Activated CD4-positive, alpha-beta T cell treated with anti-CD3 and anti-CD28 coated beads, Interleukin-2, amount 50 U/mL, for 48 hours (primary cell): ENCODE data around the gene DTNBP1.

Source experiments
- DNase-seq, 2 experiments: peaks; one replicate each; pipeline ENCODE4 v3.0.0-alpha.2; 2020

DTNBP1 gene

GRCh38 chr6:15512126-15512525, 150.7 kb downstream of the DTNBP1 start:
- no peak for DNase-seq

- DNase-seq, result no peak
Observed at GRCh38 chr6:15511248-15512125, 151.3 kb downstream of the DTNBP1 start.

GRCh38 chr6:15510536-15511247, 152.1 kb downstream of the DTNBP1 start:
- DNase-seq, result no peak

GRCh38 chr6:15510121-15510520, 152.7 kb downstream of the DTNBP1 start:
- DNase-seq, result no peak

GRCh38 chr6:15509335-15509933, 153.4 kb downstream of the DTNBP1 start:
- no peak for DNase-seq

GRCh38 chr6:15508931-15509330, 153.9 kb downstream of the DTNBP1 start:
- no peak for DNase-seq

GRCh38 chr6:15508441-15508871, 154.4 kb downstream of the DTNBP1 start:
- DNase-seq, result no peak

GRCh38 chr6:15507746-15508145, 155.1 kb downstream of the DTNBP1 start:
- no peak for DNase-seq

- no peak for DNase-seq
Observed at GRCh38 chr6:15507221-15507620, 155.6 kb downstream of the DTNBP1 start.

- DNase-seq, result no peak
Observed at GRCh38 chr6:15506066-15506465, 156.8 kb downstream of the DTNBP1 start.

- DNase-seq, result no peak
Observed at GRCh38 chr6:15505463-15505918, 157.3 kb downstream of the DTNBP1 start.

GRCh38 chr6:15504581-15505350, 158.1 kb downstream of the DTNBP1 start:
- DNase-seq, result no peak

GRCh38 chr6:15504040-15504495, 158.8 kb downstream of the DTNBP1 start:
- no peak for DNase-seq

- no peak for DNase-seq
Observed at GRCh38 chr6:15503346-15503680, 159.5 kb downstream of the DTNBP1 start.

- DNase-seq, result no peak
Observed at GRCh38 chr6:15502446-15503345, 160.1 kb downstream of the DTNBP1 start.

GRCh38 chr6:15501826-15502445, 160.9 kb downstream of the DTNBP1 start:
- DNase-seq, result no peak

- no peak for DNase-seq
Observed at GRCh38 chr6:15500901-15501825, 161.7 kb downstream of the DTNBP1 start.

GRCh38 chr6:15500078-15500740, 162.6 kb downstream of the DTNBP1 start:
- DNase-seq, result no peak

- DNase-seq, result no peak
Observed at GRCh38 chr6:15499591-15499990, 163.2 kb downstream of the DTNBP1 start.

- no peak for DNase-seq
Observed at GRCh38 chr6:15499125-15499524, 163.7 kb downstream of the DTNBP1 start.
